HG03565 (cell line): ENCODE measurements around the gene FAM107A.

Source experiments
- ATAC-seq: cut with Tn5 transposase; IDR thresholded peaks from one replicate; pipeline ENCODE4 v1.9.1; 2021; ENCODE audit warnings: mild to moderate bottlenecking, moderate library complexity; ENCODE audit not compliant: unreplicated experiment

Gene FAM107A

GRCh38 chr3:58520403-58521335 is 56.5 kb downstream of the FAM107A start:
- no peak for ATAC-seq

GRCh38 chr3:58519668-58520402 is 57.4 kb downstream of the FAM107A start:
- ATAC-seq: no peak

- no peak for ATAC-seq
Observed at GRCh38 chr3:58518291-58518789, 58.9 kb downstream of the FAM107A start.

- no peak for ATAC-seq
Observed at GRCh38 chr3:58514405-58514804, 62.8 kb downstream of the FAM107A start.
